Neural cell (in vitro differentiated cells): ENCODE data around the gene LNX1.

Source experiments
- CTCF ChIP-seq: fragments of 450-650 bp; IDR thresholded peaks from 2 replicates; pipeline ENCODE4 v1.5.1; 2014; ENCODE audit warnings: antibody characterized with exemption, mild to moderate bottlenecking, moderate library complexity; ENCODE audit not compliant: poor library complexity, severe bottlenecking
- EZH2 ChIP-seq: fragments of 200-600, 300-800 bp; shearing (Covaris generic), sonication (generic); IDR thresholded peaks from 2 replicates; pipeline ENCODE4 v1.6.1; 2014; ENCODE audit warnings: antibody characterized with exemption, low read length, borderline replicate concordance, mild to moderate bottlenecking; ENCODE audit not compliant: insufficient read depth, poor library complexity, severe bottlenecking
- POLR2AphosphoS5 ChIP-seq: IDR thresholded peaks from 2 replicates; pipeline ENCODE4 v1.6.1; 2012
- RAD21 ChIP-seq: fragments of 450-650 bp; conservative IDR thresholded peaks from 2 replicates; pipeline ENCODE4 v1.6.1; 2014; ENCODE audit warnings: antibody characterized with exemption, mild to moderate bottlenecking, moderate library complexity
- SMC3 ChIP-seq: fragments of 450-650 bp; conservative IDR thresholded peaks from 2 replicates; pipeline ENCODE4 v1.6.1; 2014; ENCODE audit warnings: antibody characterized with exemption, mild to moderate bottlenecking, moderate library complexity; ENCODE audit not compliant: poor library complexity
- TAF1 ChIP-seq: IDR thresholded peaks from 2 replicates; pipeline ENCODE4 v1.6.1; 2012; ENCODE audit warnings: low read depth

- TF ChIP-seq EZH2 (no peak), CTCF (no peak), TAF1 (no peak), SMC3 (no peak), RAD21 (no peak), POLR2AphosphoS5 (no peak)
These were observed 140.5 kb downstream of the LNX1 start for GRCh38 chr4:53450773-53451172.
